ENCODE results near the gene NLRC5.
"Not testable (repeated sequence)": the region's sequence is repeated elsewhere in the genome, so short reads cannot be mapped to it uniquely, and the experiment has no call there.

NLRC5 gene

GRCh38 chr16:57108432-57108831 is 119.1 kb downstream of the NLRC5 start:
- DNase-seq = no peak

GRCh38 chr16:57109259-57110105 is 120.1 kb downstream of the NLRC5 start:
- not testable (repeated sequence) for DNase-seq

- DNase-seq = no peak
These were observed 121.6 kb downstream of the NLRC5 start for GRCh38 chr16:57110937-57111336.

- DNase-seq = no peak
These were observed 122.1 kb downstream of the NLRC5 start for GRCh38 chr16:57111420-57111819.

- no peak for DNase-seq
These were observed 123.2 kb downstream of the NLRC5 start for GRCh38 chr16:57112403-57113041.

- DNase-seq = no peak
These were observed 123.7 kb downstream of the NLRC5 start for GRCh38 chr16:57113042-57113453.

GRCh38 chr16:57113664-57114063 is 124.3 kb downstream of the NLRC5 start:
- no peak for DNase-seq

GRCh38 chr16:57115168-57115513 is 125.8 kb downstream of the NLRC5 start:
- no peak for DNase-seq

GRCh38 chr16:57115514-57116182 is 126.3 kb downstream of the NLRC5 start:
- no peak for DNase-seq

GRCh38 chr16:57118461-57119084 is 129.2 kb downstream of the NLRC5 start:
- DNase-seq = no peak

GRCh38 chr16:57123216-57123973 is 134.0 kb downstream of the NLRC5 start:
- DNase-seq = no peak

GRCh38 chr16:57123974-57124674 is 134.8 kb downstream of the NLRC5 start:
- no peak for DNase-seq

- DNase-seq = no peak
These were observed 136.0 kb downstream of the NLRC5 start for GRCh38 chr16:57125376-57125775.

GRCh38 chr16:57125969-57126368 is 136.6 kb downstream of the NLRC5 start:
- no peak for DNase-seq

- no peak for DNase-seq
These were observed 137.1 kb downstream of the NLRC5 start for GRCh38 chr16:57126411-57126810.

- DNase-seq = no peak
These were observed 137.8 kb downstream of the NLRC5 start for GRCh38 chr16:57127037-57127763.

GRCh38 chr16:57127836-57128235 is 138.5 kb downstream of the NLRC5 start:
- DNase-seq = no peak

- DNase-seq = peak; percentile 54
These were observed 139.5 kb downstream of the NLRC5 start for GRCh38 chr16:57128771-57129389.

GRCh38 chr16:57130950-57131321 is 141.6 kb downstream of the NLRC5 start:
- no peak for DNase-seq

GRCh38 chr16:57131351-57131970 is 142.1 kb downstream of the NLRC5 start:
- no peak for DNase-seq

Measured in CD4-positive, alpha-beta T cell treated with Interleukin-21 for 1 hour (primary cell).